CD8-positive, alpha-beta memory T cell (primary cell): Measurements from ENCODE around the gene ARHGEF28. TPM values are rescaled to one million over a fixed set of nuclear protein-coding genes. Genes with fewer than 3 reads are reported as not detected.
A peak's percentile ranks its signal among the peaks of the same experiment; 100 is the strongest.

Source experiments
- CTCF ChIA-PET: fragments of 350-600 bp; sonication (Branson Sonifier 250); formaldehyde crosslinking; loops from one replicate; lab custom pipeline; 2021; ENCODE audit warnings: antibody characterized with exemption; lab: Charles Lee
- POLR2A ChIA-PET: fragments of 350-600 bp; sonication (Branson Sonifier 250); formaldehyde crosslinking; loops from one replicate; lab custom pipeline; 2021; ENCODE audit warnings: antibody characterized with exemption; lab: Charles Lee
- DNase-seq, 5 donors: peaks; one replicate each; pipeline versions ENCODE4 v3.0.0 to v3.0.0-alpha.2; 2020 to 2022; ENCODE audit warnings: mixed read lengths in 1 of 5
- H3K27ac ChIP-seq: one replicate; pipeline ENCODE4 v1.7.0; 2013; ENCODE audit warnings: low read depth, mild to moderate bottlenecking, low read length, moderate library complexity
- H3K27me3 ChIP-seq: 2 replicates; pipeline ENCODE4 v1.7.0; 2013; ENCODE audit warnings: low read length, mild to moderate bottlenecking; ENCODE audit not compliant: insufficient read depth, poor library complexity, severe bottlenecking
- H3K36me3 ChIP-seq: 2 replicates; pipeline ENCODE4 v1.7.0; 2013; ENCODE audit warnings: mild to moderate bottlenecking, low read length, moderate library complexity; ENCODE audit not compliant: insufficient read depth
- H3K4me1 ChIP-seq: 2 replicates; pipeline ENCODE4 v1.7.0; 2013; ENCODE audit warnings: mild to moderate bottlenecking, low read length, moderate library complexity; ENCODE audit not compliant: insufficient read depth
- H3K4me3 ChIP-seq: 2 replicates; pipeline ENCODE4 v1.7.0; 2013; ENCODE audit warnings: mild to moderate bottlenecking, low read length
- H3K9me3 ChIP-seq: 2 replicates; pipeline ENCODE4 v1.7.0; 2013; ENCODE audit warnings: mild to moderate bottlenecking, low read length
- H3K27ac Mint-ChIP-seq, 8 donors: one replicate each; pipeline ENCODE4 v1.8.0; 2020 to 2021; ENCODE audit warnings: mixed read lengths in 8 of 8, mild to moderate bottlenecking in 6 of 8, inconsistent platforms in 3 of 8, moderate library complexity in 3 of 8
- H3K27me3 Mint-ChIP-seq, 2 donors: one replicate each; pipeline ENCODE4 v1.8.0; 2020 to 2021; ENCODE audit warnings: mixed read lengths in 2 of 2, mild to moderate bottlenecking in 1 of 2, moderate library complexity in 1 of 2
- H3K36me3 Mint-ChIP-seq, 3 donors: one replicate each; pipeline ENCODE4 v1.8.0; 2020 to 2021; ENCODE audit warnings: mixed read lengths in 3 of 3, inconsistent platforms in 1 of 3, mild to moderate bottlenecking in 1 of 3
- H3K4me1 Mint-ChIP-seq, 3 donors: one replicate each; pipeline ENCODE4 v1.8.0; 2020 to 2021; ENCODE audit warnings: mixed read lengths in 3 of 3, inconsistent platforms in 1 of 3, mild to moderate bottlenecking in 1 of 3
- H3K4me3 Mint-ChIP-seq, 7 donors: one replicate each; pipeline ENCODE4 v1.8.0; 2020 to 2021; ENCODE audit warnings: mixed read lengths in 7 of 7, mild to moderate bottlenecking in 6 of 7, moderate library complexity in 4 of 7, inconsistent platforms in 2 of 7
- H3K9me3 Mint-ChIP-seq, 5 donors: one replicate each; pipeline ENCODE4 v1.8.0; 2020 to 2022; ENCODE audit warnings: mixed read lengths in 5 of 5, mild to moderate bottlenecking in 3 of 5, moderate library complexity in 2 of 5, inconsistent platforms in 1 of 5
- polyA plus RNA-seq: library from polyadenylated mRNA; unstranded; fragments of 300-500 nt; fragmentation: Illumina TruSeq; gene quantifications from one replicate; pipeline ENCODE4 v1.2.3, GENCODE V29; 2021
- total RNA-seq, 2 experiments: library from RNA; stranded (reverse); gene quantifications; one replicate each; pipeline ENCODE4 v1.2.3, GENCODE V29; 2021

The ARHGEF28 gene
- total and polyA plus RNA-seq, 3 experiments from 2014 or later = 0.24 to 0.28 (median 0.27) TPM

DNA sequence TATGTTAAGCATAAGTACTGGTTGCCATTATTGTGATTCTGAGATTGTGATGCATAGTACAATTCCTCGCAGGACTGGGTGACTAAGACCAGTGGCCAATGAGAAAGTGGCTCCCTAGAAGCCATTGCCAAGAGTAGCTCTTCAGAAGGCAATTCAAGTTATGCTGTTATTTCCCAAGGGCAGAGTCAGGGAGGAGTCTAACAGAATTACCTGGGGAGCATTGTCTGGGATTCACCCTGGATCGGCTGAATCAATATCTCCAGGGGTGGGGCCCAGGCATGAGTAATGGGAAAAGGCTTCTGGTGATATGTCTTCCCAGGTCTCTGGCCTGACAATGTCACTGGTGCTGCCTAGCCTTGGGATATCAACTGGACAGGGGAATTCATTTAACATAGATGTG lies 10.9 kb upstream of the ARHGEF28 start:
- Histone ChIP-seq H3K27ac (no peak overlapping the region), H3K27me3 (no peaks in the 10 kb centered on the region), H3K4me3 (no peak overlapping the region), H3K4me1 (no peaks in the 10 kb centered on the region), H3K36me3 (no peaks in the 10 kb centered on the region), H3K9me3 (no peaks in the 10 kb centered on the region)
- Mint-ChIP-seq H3K36me3 (no peaks in the 10 kb centered on the region), H3K27me3 (peaks cover 14 to 32% of the 10 kb centered on the region in 2 donors), H3K27ac (peak overlapping the region in 1 of 8 donors; percentile 13), H3K4me1 (peaks cover 0 to 6% (median 0%) of the 10 kb centered on the region in 3 donors), H3K4me3 (no peak overlapping the region), H3K9me3 (no peaks in the 10 kb centered on the region)
- POLR2A ChIA-PET = no interaction called here
- CTCF ChIA-PET = no interaction called here
- no peak for DNase-seq

- Mint-ChIP-seq H3K27me3 (peaks cover 7 to 30% of the 10 kb centered on the region in 2 donors), H3K27ac (no peak overlapping the region), H3K9me3 (no peaks in the 10 kb centered on the region), H3K4me1 (peaks cover 0 to 6% (median 0%) of the 10 kb centered on the region in 3 donors), H3K36me3 (no peaks in the 10 kb centered on the region), H3K4me3 (no peak overlapping the region)
- POLR2A ChIA-PET = no interaction called here
- no peak overlapping the region for H3K4me3 ChIP-seq
- H3K27ac ChIP-seq = no peak overlapping the region
- no peaks in the 10 kb centered on the region for H3K36me3 ChIP-seq
- DNase-seq = no peak
- CTCF ChIA-PET = no interaction called here
- H3K4me1 ChIP-seq = no peaks in the 10 kb centered on the region
- H3K27me3 ChIP-seq = no peaks in the 10 kb centered on the region
- no peaks in the 10 kb centered on the region for H3K9me3 ChIP-seq
Measured at GRCh38 chr5:73615947-73616346, 10.0 kb upstream of the ARHGEF28 start.

GRCh38 chr5:73617510-73618279 lies 8.3 kb upstream of the ARHGEF28 start:
- no peak overlapping the region for H3K27ac ChIP-seq
- Mint-ChIP-seq H3K4me1 (peaks cover 0 to 6% (median 0%) of the 10 kb centered on the region in 3 donors), H3K4me3 (no peak overlapping the region), H3K27ac (no peak overlapping the region), H3K9me3 (no peaks in the 10 kb centered on the region), H3K27me3 (peaks cover 6 to 23% of the 10 kb centered on the region in 2 donors), H3K36me3 (no peaks in the 10 kb centered on the region)
- ChIA-PET CTCF (no interaction called here), POLR2A (no interaction called here)
- H3K27me3 ChIP-seq = no peaks in the 10 kb centered on the region
- no peak for DNase-seq
- H3K4me1 ChIP-seq = no peaks in the 10 kb centered on the region
- H3K9me3 ChIP-seq = no peaks in the 10 kb centered on the region
- no peaks in the 10 kb centered on the region for H3K36me3 ChIP-seq
- no peak overlapping the region for H3K4me3 ChIP-seq

GRCh38 chr5:73619606-73620333 lies 6.2 kb upstream of the ARHGEF28 start:
- Mint-ChIP-seq H3K9me3 (no peaks in the 10 kb centered on the region), H3K4me1 (peaks cover 0 to 6% (median 0%) of the 10 kb centered on the region in 3 donors), H3K27ac (no peak overlapping the region), H3K36me3 (no peaks in the 10 kb centered on the region), H3K4me3 (no peak overlapping the region), H3K27me3 (peaks cover 6 to 27% of the 10 kb centered on the region in 2 donors)
- DNase-seq = no peak
- H3K27ac ChIP-seq = no peak overlapping the region
- no peak overlapping the region for H3K4me3 ChIP-seq
- no peaks in the 10 kb centered on the region for H3K36me3 ChIP-seq
- POLR2A ChIA-PET = no interaction called here
- CTCF ChIA-PET = no interaction called here
- no peaks in the 10 kb centered on the region for H3K4me1 ChIP-seq
- H3K27me3 ChIP-seq = no peaks in the 10 kb centered on the region
- H3K9me3 ChIP-seq = no peaks in the 10 kb centered on the region

- no peaks in the 10 kb centered on the region for H3K9me3 ChIP-seq
- H3K4me3 ChIP-seq = no peak overlapping the region
- DNase-seq = no peak
- Mint-ChIP-seq H3K4me3 (no peak overlapping the region), H3K27me3 (peaks cover 7 to 29% of the 10 kb centered on the region in 2 donors), H3K4me1 (peaks cover under 1 to 10% (median 2%) of the 10 kb centered on the region in 3 donors), H3K27ac (no peak overlapping the region), H3K9me3 (no peaks in the 10 kb centered on the region), H3K36me3 (no peaks in the 10 kb centered on the region)
- H3K4me1 ChIP-seq = no peaks in the 10 kb centered on the region
- H3K36me3 ChIP-seq = no peaks in the 10 kb centered on the region
- ChIA-PET CTCF (interaction anchor here (1.4 kb wide), 1 partner anchor 23 kb away, joined by 4 read pairs; no protein-coding TSS in a partner anchor), POLR2A (no interaction called here)
- H3K27me3 ChIP-seq = no peaks in the 10 kb centered on the region
- H3K27ac ChIP-seq = no peak overlapping the region
Measured at GRCh38 chr5:73620334-73620687, 5.7 kb upstream of the ARHGEF28 start.

DNA sequence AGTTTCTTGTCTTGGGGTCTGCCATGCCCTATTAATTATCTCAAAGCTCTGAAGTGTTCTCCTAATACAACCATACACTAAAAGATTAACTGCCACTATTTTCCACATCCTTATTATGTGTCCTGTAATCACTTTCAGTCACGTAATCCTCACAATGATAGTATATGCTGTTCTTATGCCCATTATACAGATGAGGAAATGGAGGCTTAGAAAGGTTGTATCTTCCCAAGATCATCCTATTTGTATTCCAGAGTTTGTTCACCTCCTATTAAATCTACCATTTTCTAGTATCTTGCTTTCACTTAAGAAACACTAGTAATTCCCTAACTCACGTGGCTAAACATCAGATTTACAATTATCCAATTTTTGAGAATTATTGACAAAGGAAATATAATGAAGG lies 2.9 kb upstream of the ARHGEF28 start:
- peaks cover 3 to 12% (median 4%) of the 10 kb centered on the region in 3 donors for H3K4me1 Mint-ChIP-seq

DNA sequence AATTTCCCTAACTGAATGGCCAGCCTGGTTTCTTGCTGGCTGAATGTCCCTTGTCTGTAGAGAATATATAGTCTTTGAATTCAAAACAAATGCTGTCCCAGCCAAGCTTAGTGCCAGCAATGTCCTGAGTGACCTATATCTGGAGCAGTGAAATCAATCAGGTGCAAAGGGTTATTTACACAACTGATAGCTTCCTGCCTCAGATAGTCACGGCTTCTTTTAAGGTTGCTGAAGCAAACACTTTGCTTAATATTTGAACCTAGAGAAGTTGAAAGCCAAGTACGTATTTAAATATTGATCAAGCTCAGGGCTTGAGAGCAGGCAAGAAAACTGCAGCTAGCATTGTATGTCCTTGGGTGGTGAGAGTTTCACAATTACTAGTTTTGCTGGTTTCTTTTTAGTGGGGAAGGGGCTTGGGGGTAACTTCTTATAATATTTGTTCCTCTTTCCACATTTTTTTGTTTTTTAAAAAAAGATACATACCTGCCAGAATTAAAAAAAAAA lies 2.0 kb upstream of the ARHGEF28 start:
- no peaks in the 10 kb centered on the region for H3K4me1 ChIP-seq
- H3K4me3 ChIP-seq = no peak overlapping the region
- no peak overlapping the region for H3K27ac ChIP-seq
- ChIA-PET POLR2A (no interaction called here), CTCF (no interaction called here)
- Mint-ChIP-seq H3K4me1 (peaks cover 3 to 12% (median 4%) of the 10 kb centered on the region in 3 donors), H3K27ac (no peak overlapping the region), H3K27me3 (peaks cover 11 to 55% of the 10 kb centered on the region in 2 donors), H3K36me3 (no peaks in the 10 kb centered on the region), H3K4me3 (peak overlapping the region in 1 of 7 donors; percentile 46), H3K9me3 (no peaks in the 10 kb centered on the region)
- H3K9me3 ChIP-seq = no peaks in the 10 kb centered on the region
- DNase-seq = no peak
- H3K36me3 ChIP-seq = no peaks in the 10 kb centered on the region
- peaks cover 7% of the 10 kb centered on the region for H3K27me3 ChIP-seq

More for the DNA sequence above, 2.9 kb upstream of the ARHGEF28 start:
- Histone ChIP-seq H3K4me1 (no peaks in the 10 kb centered on the region), H3K27me3 (peaks cover 7% of the 10 kb centered on the region), H3K9me3 (no peaks in the 10 kb centered on the region), H3K27ac (no peak overlapping the region), H3K36me3 (no peaks in the 10 kb centered on the region), H3K4me3 (no peak overlapping the region)
- Mint-ChIP-seq H3K27me3 (peaks cover 11 to 47% of the 10 kb centered on the region in 2 donors), H3K27ac (no peak overlapping the region), H3K4me3 (no peak overlapping the region), H3K9me3 (no peaks in the 10 kb centered on the region), H3K36me3 (no peaks in the 10 kb centered on the region)
- ChIA-PET POLR2A (no interaction called here), CTCF (no interaction called here)
- DNase-seq = no peak

GRCh38 chr5:73624888-73625287 lies 1.1 kb upstream of the ARHGEF28 start:
- Mint-ChIP-seq H3K27ac (no peak overlapping the region), H3K9me3 (no peaks in the 10 kb centered on the region), H3K36me3 (no peaks in the 10 kb centered on the region), H3K4me1 (peaks cover 3 to 12% (median 4%) of the 10 kb centered on the region in 3 donors), H3K27me3 (peaks cover 14 to 62% of the 10 kb centered on the region in 2 donors), H3K4me3 (peak overlapping the region in 2 of 7 donors; percentile 23 to 32)
- H3K4me1 ChIP-seq = no peaks in the 10 kb centered on the region
- ChIA-PET CTCF (no interaction called here), POLR2A (no interaction called here)
- H3K9me3 ChIP-seq = no peaks in the 10 kb centered on the region
- H3K27ac ChIP-seq = no peak overlapping the region
- H3K4me3 ChIP-seq = no peak overlapping the region
- no peak for DNase-seq
- H3K27me3 ChIP-seq = peaks cover 7% of the 10 kb centered on the region
- no peaks in the 10 kb centered on the region for H3K36me3 ChIP-seq
